Ishikawa (cell line): ENCODE data around the gene SNIP1.

ENCODE experiments used
- CEBPB ChIP-seq: IDR thresholded peaks from 2 replicates; pipeline ENCODE4 v1.6.1; 2012
- CREB1 ChIP-seq: IDR thresholded peaks from 2 replicates; pipeline ENCODE4 v1.6.1; 2012; ENCODE audit warnings: low read depth
- EGR1 ChIP-seq: IDR thresholded peaks from 2 replicates; pipeline ENCODE4 v1.6.1; 2012
- EP300 ChIP-seq: IDR thresholded peaks from 2 replicates; pipeline ENCODE4 v1.6.1; 2012; ENCODE audit warnings: borderline replicate concordance
- FOXM1 ChIP-seq: IDR thresholded peaks from 2 replicates; pipeline ENCODE4 v1.6.1; 2012; ENCODE audit warnings: low read depth, borderline replicate concordance
- MAX ChIP-seq: IDR thresholded peaks from 2 replicates; pipeline ENCODE4 v1.6.1; 2012
- NFIC ChIP-seq: IDR thresholded peaks from 2 replicates; pipeline ENCODE4 v1.6.1; 2012
- RAD21 ChIP-seq: IDR thresholded peaks from 2 replicates; pipeline ENCODE4 v1.6.1; 2012; ENCODE audit warnings: low read depth
- REST ChIP-seq: IDR thresholded peaks from 2 replicates; pipeline ENCODE4 v1.6.1; 2012; ENCODE audit warnings: low read depth, mild to moderate bottlenecking
- TAF1 ChIP-seq: IDR thresholded peaks from 2 replicates; pipeline ENCODE4 v1.6.1; 2012; ENCODE audit warnings: low read depth, mild to moderate bottlenecking
- TCF12 ChIP-seq: IDR thresholded peaks from 2 replicates; pipeline ENCODE4 v1.6.1; 2012; ENCODE audit warnings: low read depth
- TEAD4 ChIP-seq: IDR thresholded peaks from 2 replicates; pipeline ENCODE4 v1.6.1; 2012
- USF1 ChIP-seq: IDR thresholded peaks from 2 replicates; pipeline ENCODE4 v1.6.1; 2012
- YY1 ChIP-seq: IDR thresholded peaks from 2 replicates; pipeline ENCODE4 v1.6.1; 2012; ENCODE audit warnings: low read depth
- ZBTB7A ChIP-seq: IDR thresholded peaks from 2 replicates; pipeline ENCODE4 v1.6.1; 2012; ENCODE audit warnings: low read depth

Gene SNIP1

GRCh38 chr1:37553927-37554808 lies at the start of gene SNIP1:
TSS of gene SNIP1 (minus strand) at chr1:37554293. CDS start at chr1:37554229, 64 bp downstream.
- TF ChIP-seq TCF12: 0 out of 2 replicates have a peak, but pooled peaks have one; percentile 25
- peak; percentile 98 for TF ChIP-seq FOXM1
- no peak; the same call in 1 of the 2 replicates for TF ChIP-seq EP300
- peak; percentile 79; the same call in 1 of the 2 replicates for TF ChIP-seq CREB1
- TF ChIP-seq USF1: peak; percentile 95
- TF ChIP-seq TAF1: peak; percentile 64
- TF ChIP-seq REST: no peak
- TF ChIP-seq MAX: peak; percentile 82

- peak; percentile 52 for TF ChIP-seq RAD21
- no peak for TF ChIP-seq TCF12
Observed at GRCh38 chr1:37602750-37603694, 48.9 kb upstream of the SNIP1 start.

GRCh38 chr1:37601441-37601840 lies 47.3 kb upstream of the SNIP1 start:
- no peak for TF ChIP-seq REST
- no peak for TF ChIP-seq MAX
- TF ChIP-seq FOXM1: no peak
- TF ChIP-seq RAD21: no peak
- TF ChIP-seq YY1: no peak
- TF ChIP-seq CEBPB: no peak
- TF ChIP-seq EGR1: no peak
- no peak for TF ChIP-seq NFIC
- TF ChIP-seq TCF12: no peak
- TF ChIP-seq TAF1: no peak
- TF ChIP-seq ZBTB7A: no peak

GRCh38 chr1:37599940-37600339 lies 45.8 kb upstream of the SNIP1 start:
- no peak for TF ChIP-seq TAF1
- no peak for TF ChIP-seq NFIC
- TF ChIP-seq RAD21: no peak
- TF ChIP-seq CREB1: no peak
- TF ChIP-seq TCF12: no peak
- TF ChIP-seq TEAD4: no peak

- TF ChIP-seq MAX (no peak), TCF12 (no peak), TEAD4 (no peak), TAF1 (no peak), FOXM1 (no peak), REST (no peak), YY1 (no peak), CREB1 (no peak), EGR1 (no peak), ZBTB7A (no peak), RAD21 (no peak), EP300 (no peak)
Observed at GRCh38 chr1:37596182-37596667, 42.1 kb upstream of the SNIP1 start.
